ENCODE measurements around the gene PDLIM4.

PDLIM4 gene

GRCh38 chr5:132294728-132295504, 37.4 kb downstream of the PDLIM4 start:
- no peak for TF ChIP-seq CTCF (conservative IDR thresholded peaks at IDR 0.05)
- no peak for TF ChIP-seq ZFX (IDR thresholded peaks at IDR 0.05)
- no peak overlapping the region; the same call in 1 of the 2 replicates for H3K27ac ChIP-seq

DNA sequence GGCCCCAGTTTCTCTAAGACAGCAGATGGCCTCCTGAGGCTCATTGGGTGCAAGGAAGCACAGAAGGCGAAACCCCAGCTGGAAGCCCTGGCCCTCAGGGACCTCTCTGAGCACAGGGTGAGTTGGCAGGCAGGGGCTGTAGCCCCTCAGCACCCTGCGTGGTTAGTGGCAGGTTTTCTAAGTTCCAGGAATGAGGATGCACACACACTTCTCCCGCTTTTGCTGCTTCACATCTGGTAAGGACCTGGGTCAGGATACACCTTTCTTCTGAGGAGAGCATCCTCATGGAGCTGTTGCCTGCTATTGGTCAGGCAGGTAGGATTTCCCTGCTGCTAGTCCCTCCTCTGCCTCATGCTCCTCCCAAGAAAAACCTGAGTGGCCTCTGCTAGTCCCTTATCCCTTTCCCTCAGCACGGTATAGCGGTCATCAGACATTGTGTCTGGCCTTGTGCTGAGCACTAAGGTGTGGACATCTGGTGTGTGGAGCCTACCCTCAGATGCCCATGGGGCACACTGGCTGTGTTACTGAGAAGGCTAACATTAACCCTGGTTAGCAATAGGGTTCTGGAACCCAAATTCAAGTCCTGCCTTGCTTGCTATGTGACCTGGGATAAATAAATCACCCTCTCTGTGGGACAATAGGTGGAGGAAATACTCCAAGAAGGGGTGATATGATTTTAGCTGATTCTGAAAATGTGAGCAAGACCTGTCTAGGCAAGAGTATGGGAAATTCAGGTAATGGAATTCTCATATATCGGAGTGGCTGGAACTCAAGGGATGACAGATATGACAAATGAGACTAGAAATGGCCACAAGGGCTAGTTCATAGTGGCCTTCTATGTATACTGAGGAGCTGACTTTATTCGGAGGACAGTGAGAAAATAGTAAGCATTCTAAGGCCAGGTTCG, 38.3 kb downstream of the PDLIM4 start:
- H3K27ac ChIP-seq: no peak overlapping the region
- TF ChIP-seq CTCF (conservative IDR thresholded peaks at IDR 0.05) (no peak), ZFX (IDR thresholded peaks at IDR 0.05) (no peak)

GRCh38 chr5:132296412-132297016, 39.0 kb downstream of the PDLIM4 start:
- TF ChIP-seq ZFX (IDR thresholded peaks at IDR 0.05) (no peak), CTCF (conservative IDR thresholded peaks at IDR 0.05) (no peak)
- no peak overlapping the region for H3K27ac ChIP-seq

- TF ChIP-seq ZFX (IDR thresholded peaks at IDR 0.05): no peak
- TF ChIP-seq CTCF (conservative IDR thresholded peaks at IDR 0.05): no peak
Measured at GRCh38 chr5:132297211-132297940, 39.9 kb downstream of the PDLIM4 start.

DNA sequence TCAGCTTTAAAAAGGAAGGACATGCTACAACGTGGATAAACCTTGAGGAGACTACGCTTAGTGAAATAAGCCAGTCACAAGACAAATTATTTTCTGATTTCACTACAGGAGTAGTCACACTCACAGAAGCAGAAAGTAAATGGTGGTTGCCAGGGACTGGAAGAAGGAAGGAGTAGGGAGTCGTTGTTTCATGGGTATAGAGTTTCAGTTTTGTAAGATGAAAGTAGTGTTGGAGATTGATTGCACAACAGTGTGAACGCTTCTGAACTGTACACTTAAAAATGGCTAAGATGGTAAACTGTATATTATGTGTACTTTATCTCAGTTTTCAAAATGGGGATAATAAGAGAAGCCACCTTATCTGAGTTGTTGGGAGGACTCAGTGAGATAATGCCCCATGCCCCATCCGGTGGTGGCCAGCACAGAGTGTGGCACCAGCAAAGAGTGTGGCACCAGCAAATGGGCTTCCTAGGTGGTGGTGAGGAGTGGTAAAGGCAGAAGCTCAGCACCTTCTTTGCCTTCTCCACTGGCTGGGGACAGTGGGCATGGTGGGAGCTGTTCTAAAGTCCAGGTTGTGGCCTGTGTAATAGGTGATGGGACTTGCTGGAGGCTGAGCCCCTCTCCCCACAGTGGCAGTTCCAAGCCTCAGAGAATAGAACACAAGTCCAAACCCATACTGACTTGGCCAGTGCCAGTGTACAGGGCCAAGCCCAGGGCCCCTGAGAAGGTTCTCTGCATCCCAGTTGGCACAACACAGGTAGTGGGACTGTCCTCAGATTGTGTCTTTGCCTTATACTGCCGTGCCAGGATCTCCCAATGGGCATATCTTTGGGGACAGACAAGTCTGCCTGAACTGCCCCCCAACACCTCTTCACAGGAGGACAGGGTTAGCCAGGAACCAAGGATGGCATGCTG, 41.1 kb downstream of the PDLIM4 start:
- H3K27ac ChIP-seq: no peak overlapping the region
- TF ChIP-seq ZFX (IDR thresholded peaks at IDR 0.05) (no peak), CTCF (conservative IDR thresholded peaks at IDR 0.05) (no peak)

More at GRCh38 chr5:132297211-132297940, 39.9 kb downstream of the PDLIM4 start:
- H3K27ac ChIP-seq: no peak overlapping the region

- TF ChIP-seq ZFX (IDR thresholded peaks at IDR 0.05) (no peak), CTCF (conservative IDR thresholded peaks at IDR 0.05) (no peak)
- no peak overlapping the region for H3K27ac ChIP-seq
Measured at GRCh38 chr5:132299917-132300316, 42.4 kb downstream of the PDLIM4 start.
